ENCODE results near the gene HPS6.

GRCh38 chr10:102038410-102038809, 26.7 kb upstream of the HPS6 start:
- TF ChIP-seq EZH2phosphoT487 (IDR thresholded peaks at IDR 0.05; ENCODE audit: borderline replicate concordance, low read depth, low read length) (no peak), CTCF (conservative IDR thresholded peaks at IDR 0.05; ENCODE audit: low read length) (no peak)
